Stimulated activated CD8-positive, alpha-beta memory T cell treated with anti-CD3 and anti-CD28 coated beads, Interleukin-12 subunit alpha, Interleukin-12 subunit beta, amount 100 ng/mL, for 24 hours (primary cell): ENCODE measurements around the gene IRX4.

ENCODE experiments used
- DNase-seq: peaks from one replicate; pipeline ENCODE4 v3.0.0-alpha.2; 2020; ENCODE audit errors: extremely low read depth

The IRX4 gene

GRCh38 chr5:1913578-1913977, 30.9 kb upstream of the IRX4 start:
- no peak for DNase-seq

GRCh38 chr5:1912951-1913565, 30.3 kb upstream of the IRX4 start:
- DNase-seq, result no peak

- DNase-seq, result no peak
These were observed 29.1 kb upstream of the IRX4 start for GRCh38 chr5:1911773-1912235.

- no peak for DNase-seq
These were observed 28.4 kb upstream of the IRX4 start for GRCh38 chr5:1910861-1911772.

- no peak for DNase-seq
These were observed 27.5 kb upstream of the IRX4 start for GRCh38 chr5:1910081-1910760.

- no peak for DNase-seq
These were observed 26.7 kb upstream of the IRX4 start for GRCh38 chr5:1909346-1909985.

GRCh38 chr5:1908931-1909330, 26.2 kb upstream of the IRX4 start:
- no peak for DNase-seq

- DNase-seq, result no peak
These were observed 24.9 kb upstream of the IRX4 start for GRCh38 chr5:1907616-1908015.

- DNase-seq, result no peak
These were observed 22.4 kb upstream of the IRX4 start for GRCh38 chr5:1905108-1905507.

- no peak for DNase-seq
These were observed 19.3 kb upstream of the IRX4 start for GRCh38 chr5:1901983-1902382.

- no peak for DNase-seq
These were observed 18.3 kb upstream of the IRX4 start for GRCh38 chr5:1901061-1901460.

- no peak for DNase-seq
These were observed 16.5 kb upstream of the IRX4 start for GRCh38 chr5:1899201-1899600.

- DNase-seq, result no peak
These were observed 15.2 kb upstream of the IRX4 start for GRCh38 chr5:1897816-1898450.

- no peak for DNase-seq
These were observed 14.7 kb upstream of the IRX4 start for GRCh38 chr5:1897386-1897785.

GRCh38 chr5:1896602-1897376, 14.1 kb upstream of the IRX4 start:
- no peak for DNase-seq

GRCh38 chr5:1895739-1896420, 13.2 kb upstream of the IRX4 start:
- DNase-seq, result no peak

GRCh38 chr5:1894243-1894642, 11.5 kb upstream of the IRX4 start:
- DNase-seq, result no peak

GRCh38 chr5:1893754-1894153, 11.0 kb upstream of the IRX4 start:
- no peak for DNase-seq

- DNase-seq, result no peak
These were observed 10.1 kb upstream of the IRX4 start for GRCh38 chr5:1892685-1893445.

- DNase-seq, result no peak
These were observed 9.5 kb upstream of the IRX4 start for GRCh38 chr5:1892211-1892610.
